Neural progenitor cell (in vitro differentiated cells): ENCODE results near the gene USP16. TPM values are rescaled to one million over a fixed set of nuclear protein-coding genes. Genes with fewer than 3 reads are reported as not detected.
A peak's percentile ranks its signal among the peaks of the same experiment; 100 is the strongest.

Experiments used
- DNase-seq: peaks from one replicate; pipeline ENCODE4 v3.0.0-alpha.2; 2016; ENCODE audit warnings: low spot score
- H2AFZ ChIP-seq: fragments of 200-600 bp; sonication (generic); replicated peaks from 2 replicates; pipeline ENCODE4 v1.6.1; 2016; ENCODE audit warnings: antibody characterized with exemption
- H3F3A ChIP-seq: fragments of 200-600 bp; sonication (generic); 2 replicates; pipeline ENCODE4 v1.6.1; 2016; ENCODE audit warnings: antibody characterized with exemption, low read depth
- H3K27ac ChIP-seq: fragments of 200-600 bp; sonication (generic); 2 replicates; pipeline ENCODE4 v1.5.1; 2016; ENCODE audit warnings: mild to moderate bottlenecking
- H3K27me3 ChIP-seq: fragments of 200-600 bp; sonication (generic); 2 replicates; pipeline ENCODE4 v1.6.1; 2016; ENCODE audit warnings: mild to moderate bottlenecking, moderate library complexity
- H3K36me3 ChIP-seq: fragments of 200-600 bp; sonication (generic); 2 replicates; pipeline ENCODE4 v1.5.1; 2016
- H3K4me1 ChIP-seq: fragments of 200-600 bp; sonication (generic); 2 replicates; pipeline ENCODE4 v1.6.1; 2016; ENCODE audit warnings: mixed run types
- H3K4me2 ChIP-seq: fragments of 200-600 bp; sonication (generic); 2 replicates; pipeline ENCODE4 v1.6.1; 2016
- H3K4me3 ChIP-seq: fragments of 200-600 bp; sonication (generic); 2 replicates; pipeline ENCODE4 v1.5.1; 2016
- H3K79me2 ChIP-seq: fragments of 200-600 bp; sonication (generic); 2 replicates; pipeline ENCODE4 v1.6.1; 2016; ENCODE audit warnings: low read depth
- H3K9ac ChIP-seq: fragments of 200-600 bp; sonication (generic); 2 replicates; pipeline ENCODE4 v1.6.1; 2016
- H3K9me3 ChIP-seq: fragments of 200-600 bp; sonication (generic); 2 replicates; pipeline ENCODE4 v1.5.1; 2016; ENCODE audit warnings: low read depth
- H4K20me1 ChIP-seq: fragments of 200-600 bp; sonication (generic); 2 replicates; pipeline ENCODE4 v1.6.1; 2016; ENCODE audit warnings: low read depth
- H3K27ac Mint-ChIP-seq: 3 replicates; pipeline ENCODE4 v1.8.0; 2021; ENCODE audit warnings: mixed read lengths
- H3K27me3 Mint-ChIP-seq: 2 replicates; pipeline ENCODE4 v1.8.0; 2022; ENCODE audit warnings: low read depth, mild to moderate bottlenecking, inconsistent platforms, moderate library complexity, mixed read lengths; ENCODE audit not compliant: insufficient read depth
- H3K36me3 Mint-ChIP-seq: 3 replicates; pipeline ENCODE4 v1.8.0; 2021; ENCODE audit warnings: mixed read lengths
- H3K4me1 Mint-ChIP-seq: 3 replicates; pipeline ENCODE4 v1.8.0; 2021; ENCODE audit warnings: mixed read lengths
- H3K4me3 Mint-ChIP-seq: 3 replicates; pipeline ENCODE4 v1.8.0; 2021; ENCODE audit warnings: mild to moderate bottlenecking, moderate library complexity, mixed read lengths
- H3K9me3 Mint-ChIP-seq: 3 replicates; pipeline ENCODE4 v1.8.0; 2020; ENCODE audit warnings: mixed read lengths
- CTCF ChIP-seq: fragments of 200-600 bp; sonication (generic); IDR thresholded peaks from 2 replicates; pipeline ENCODE4 v1.5.1; 2017; ENCODE audit warnings: antibody characterized with exemption, mild to moderate bottlenecking
- EZH2 ChIP-seq: fragments of 200-600 bp; sonication (generic); IDR thresholded peaks from 2 replicates; pipeline ENCODE4 v1.6.1; 2017; ENCODE audit warnings: antibody characterized with exemption, mild to moderate bottlenecking, moderate library complexity
- EZH2phosphoT487 ChIP-seq: fragments of 200-600 bp; sonication (generic); IDR thresholded peaks from 2 replicates; pipeline ENCODE4 v1.6.1; 2017; ENCODE audit warnings: antibody characterized with exemption
- total RNA-seq: library from RNA; depleted of rRNA; stranded (reverse); fragments of >200 nt; gene quantifications from 2 replicates; pipeline ENCODE4 v1.2.3, GENCODE V29; 2015; ENCODE audit warnings: low replicate concordance

The USP16 gene
- total RNA-seq, 1 donor from 2014 or later = 38.5 TPM

DNA sequence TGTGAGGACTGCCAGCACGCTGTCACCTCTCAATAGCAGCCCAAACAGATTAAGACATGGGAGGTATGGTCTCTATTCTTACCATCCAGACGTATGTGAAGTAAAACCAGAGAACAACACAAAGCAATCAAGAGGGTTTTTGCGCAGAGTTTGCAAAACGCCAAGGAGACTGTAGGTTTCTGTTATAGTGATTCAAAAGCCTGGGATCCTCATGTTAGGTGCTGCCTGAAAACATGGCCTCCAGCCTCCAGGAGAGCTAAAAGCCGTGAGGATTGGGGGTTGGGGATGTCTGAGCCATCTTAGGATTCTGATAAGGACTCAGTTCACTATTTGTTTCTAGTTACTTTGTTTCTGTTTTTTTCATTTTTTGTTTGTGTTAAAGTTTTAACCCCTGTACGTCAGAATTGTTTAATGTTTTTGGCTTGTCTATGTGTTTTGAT lies 53.2 kb downstream of the USP16 start:
- Mint-ChIP-seq H3K9me3 (no peaks in the 10 kb centered on the region), H3K4me1 (peaks cover 6% of the 10 kb centered on the region)
- H4K20me1 ChIP-seq = peaks cover 6% of the 10 kb centered on the region

DNA sequence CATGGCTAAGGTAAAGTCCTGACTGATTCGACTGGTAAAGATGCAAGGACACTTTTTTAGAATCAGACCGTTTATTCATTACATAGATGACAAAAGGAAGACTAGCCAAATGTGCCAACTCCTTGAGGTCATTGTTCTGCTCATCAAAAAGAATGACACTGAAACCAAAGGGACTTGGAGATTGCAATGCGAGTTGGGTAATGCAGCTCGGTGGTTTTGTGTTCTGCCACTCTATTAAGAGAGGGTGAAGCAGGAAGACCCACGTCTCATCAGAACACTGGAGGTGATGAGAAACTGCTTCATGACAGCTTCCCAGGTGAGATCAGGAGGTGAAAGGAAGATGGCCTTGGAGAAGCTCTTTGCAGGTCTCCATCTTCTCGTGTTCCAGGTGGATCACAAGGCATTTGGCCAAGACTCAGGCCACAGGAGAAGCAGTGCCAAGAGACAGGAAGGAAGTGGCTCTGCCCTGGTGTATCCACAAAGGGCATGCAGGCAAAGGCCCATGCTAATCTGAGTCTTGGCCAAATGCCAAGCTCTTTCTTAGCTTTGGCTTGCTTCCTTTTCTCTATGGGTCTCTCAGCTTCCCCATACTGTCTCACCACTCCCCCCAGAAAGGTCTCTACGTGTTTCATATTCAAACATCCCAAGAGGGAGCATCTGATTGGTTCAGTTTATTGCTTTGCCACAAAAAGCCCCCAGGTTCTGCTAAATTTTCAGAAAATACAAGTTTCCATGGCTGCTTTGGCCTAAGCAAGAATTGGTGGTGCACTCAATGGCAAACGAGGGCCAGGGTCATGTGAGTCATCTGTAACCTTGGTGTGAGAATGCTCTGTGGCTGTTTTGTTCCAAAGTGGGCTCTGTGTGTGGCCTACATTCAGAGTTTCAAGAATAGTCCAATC lies 54.6 kb downstream of the USP16 start:
- Histone ChIP-seq H3K4me2 (no peak overlapping the region), H3K79me2 (no peaks in the 10 kb centered on the region), H3K9me3 (no peaks in the 10 kb centered on the region), H3K27me3 (no peaks in the 10 kb centered on the region), H3K27ac (no peak overlapping the region), H3K4me3 (no peak overlapping the region), H3K9ac (no peak overlapping the region), H3K4me1 (no peaks in the 10 kb centered on the region), H3F3A (no peaks in the 10 kb centered on the region), H4K20me1 (no peaks in the 10 kb centered on the region), H3K36me3 (no peaks in the 10 kb centered on the region), H2AFZ (no peak overlapping the region)
- Mint-ChIP-seq H3K36me3 (no peaks in the 10 kb centered on the region), H3K4me1 (peaks cover 2% of the 10 kb centered on the region), H3K9me3 (no peaks in the 10 kb centered on the region), H3K27me3 (peaks cover 3% of the 10 kb centered on the region), H3K27ac (no peak overlapping the region), H3K4me3 (no peak overlapping the region)
- no peak for DNase-seq
- TF ChIP-seq EZH2phosphoT487 = no peak
- no peak for TF ChIP-seq EZH2
- TF ChIP-seq CTCF = no peak

More for the DNA sequence above, 53.2 kb downstream of the USP16 start:
- Mint-ChIP-seq H3K4me3 (no peak overlapping the region), H3K27me3 (peaks cover 3% of the 10 kb centered on the region), H3K36me3 (no peaks in the 10 kb centered on the region), H3K27ac (no peak overlapping the region)
- no peak overlapping the region for H3K4me3 ChIP-seq
- peak overlapping the region; percentile 2 for H2AFZ ChIP-seq
- no peaks in the 10 kb centered on the region for H3K4me1 ChIP-seq
- H3K79me2 ChIP-seq = peaks cover 8% of the 10 kb centered on the region
- no peaks in the 10 kb centered on the region for H3F3A ChIP-seq
- TF ChIP-seq EZH2 = no peak
- no peak for TF ChIP-seq CTCF
- no peak for TF ChIP-seq EZH2phosphoT487
- H3K36me3 ChIP-seq = no peaks in the 10 kb centered on the region
- no peaks in the 10 kb centered on the region for H3K27me3 ChIP-seq
- H3K9me3 ChIP-seq = no peaks in the 10 kb centered on the region
- H3K4me2 ChIP-seq = no peak overlapping the region
- H3K9ac ChIP-seq = no peak overlapping the region
- DNase-seq = no peak
- no peak overlapping the region for H3K27ac ChIP-seq

DNA sequence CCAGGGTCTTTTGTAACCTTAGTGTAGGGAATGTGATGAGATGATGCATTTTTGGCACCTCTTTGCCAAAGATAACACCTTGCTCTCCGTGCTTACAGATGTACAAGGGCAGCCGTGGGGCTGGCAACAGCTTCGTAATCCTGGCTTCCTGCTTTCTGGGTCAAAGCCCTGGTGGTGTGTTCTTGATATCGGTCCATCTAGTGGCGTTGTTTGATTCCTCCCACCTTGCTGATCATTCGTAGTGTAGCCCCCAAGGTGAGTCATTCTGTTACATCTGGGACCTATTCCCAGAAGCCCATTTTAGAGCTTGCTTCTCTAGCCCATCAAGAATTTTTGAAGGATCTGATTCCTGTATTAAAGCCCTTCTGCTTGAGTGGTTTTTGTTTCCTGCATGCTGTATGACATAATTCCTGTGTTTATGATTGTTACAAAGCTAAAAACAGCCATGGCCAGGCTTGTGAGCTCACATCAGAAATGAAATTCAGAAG lies 56.0 kb downstream of the USP16 start:
- H3K27me3 ChIP-seq = no peaks in the 10 kb centered on the region
- no peak for TF ChIP-seq EZH2phosphoT487
- no peak for TF ChIP-seq EZH2
- no peak for TF ChIP-seq CTCF

More for the DNA sequence above, 56.0 kb downstream of the USP16 start:
- Histone ChIP-seq H3F3A (no peaks in the 10 kb centered on the region), H3K9ac (no peak overlapping the region), H2AFZ (no peak overlapping the region), H3K27ac (no peak overlapping the region), H3K4me2 (no peak overlapping the region), H4K20me1 (no peaks in the 10 kb centered on the region), H3K4me1 (no peaks in the 10 kb centered on the region), H3K79me2 (no peaks in the 10 kb centered on the region), H3K36me3 (no peaks in the 10 kb centered on the region), H3K4me3 (no peak overlapping the region), H3K9me3 (no peaks in the 10 kb centered on the region)
- DNase-seq = no peak
- H3K27me3 Mint-ChIP-seq = peaks cover 3% of the 10 kb centered on the region
- H3K4me1 Mint-ChIP-seq = peaks cover 2% of the 10 kb centered on the region
- H3K36me3 Mint-ChIP-seq = no peaks in the 10 kb centered on the region
- H3K27ac Mint-ChIP-seq = no peak overlapping the region
- no peaks in the 10 kb centered on the region for H3K9me3 Mint-ChIP-seq
- H3K4me3 Mint-ChIP-seq = no peak overlapping the region
